ENCODE results near the gene SMC1B. TPM values are rescaled to one million over a fixed set of nuclear protein-coding genes. Genes with fewer than 3 reads are reported as not detected.

SMC1B gene
- total and polyA plus RNA-seq, 4 donors, result 0.02 to 0.05 TPM; not detected in 2

- H3K4me1 ChIP-seq (ENCODE audit: control insufficient read depth in 4 of 4, insufficient read depth in 4 of 4, low read length in 3 of 4), result peaks cover 5 to 24% (median 23%) of the 10 kb centered on the region in 4 donors
- no peak for TF ChIP-seq TAF1 (conservative IDR thresholded peaks at IDR 0.05)
- no peak for TF ChIP-seq MAX (IDR thresholded peaks at IDR 0.05)
- TF ChIP-seq FOXA1 (IDR thresholded peaks at IDR 0.05), result no peak
- TF ChIP-seq CTCF (IDR thresholded peaks at IDR 0.05; ENCODE audit: low read depth, low read length, missing input control), result no peak
- TF ChIP-seq ZBTB33 (IDR thresholded peaks at IDR 0.05), result no peak
- no peak for TF ChIP-seq HNF4A (conservative IDR thresholded peaks at IDR 0.05)
- TF ChIP-seq SP1 (IDR thresholded peaks at IDR 0.05), result no peak
- no peak for TF ChIP-seq NR2F2 (IDR thresholded peaks at IDR 0.05)
- TF ChIP-seq JUND (IDR thresholded peaks at IDR 0.05), result no peak
- no peak for TF ChIP-seq RXRA (IDR thresholded peaks at IDR 0.05)
- TF ChIP-seq YY1 (IDR thresholded peaks at IDR 0.05), result no peak
- TF ChIP-seq HNF4G (IDR thresholded peaks at IDR 0.05), result no peak
- TF ChIP-seq ATF3 (IDR thresholded peaks at IDR 0.05), result no peak
- TF ChIP-seq GABPA (IDR thresholded peaks at IDR 0.05 in 1 of 2, conservative IDR thresholded peaks at IDR 0.05 in 1 of 2), result no peak
- no peak for TF ChIP-seq RAD21 (IDR thresholded peaks at IDR 0.05)
- TF ChIP-seq REST (IDR thresholded peaks at IDR 0.05), result no peak
- no peaks in the 10 kb centered on the region for H3K27me3 ChIP-seq (ENCODE audit: control insufficient read depth in 4 of 4, insufficient read depth in 4 of 4, low read length in 3 of 4)
- H3K9me3 ChIP-seq (ENCODE audit: control insufficient read depth in 4 of 4, low read length in 3 of 4), result no peaks in the 10 kb centered on the region
- peaks cover 0 to 14% (median 4%) of the 10 kb centered on the region in 4 donors for H3K36me3 ChIP-seq (ENCODE audit: control insufficient read depth in 4 of 4, insufficient read depth in 3 of 4, low read depth in 1 of 4, low read length in 3 of 4)
- no peak overlapping the region for H3K4me3 ChIP-seq (ENCODE audit: low read depth in 1 of 3, low read length in 3 of 3)
- 83% methylated on average over 8 of the region's 8 CpGs for WGBS
- H3K27ac ChIP-seq (ENCODE audit: low read depth in 1 of 2, low read length in 2 of 2), result no peak overlapping the region
- DNase-seq (ENCODE audit: low spot score), result no peak
- no peak overlapping the region for H3K9ac ChIP-seq (ENCODE audit: low read depth in 1 of 2, low read length in 2 of 2)
Observed at GRCh38 chr22:45340323-45340722, 73.1 kb downstream of the SMC1B start.

GRCh38 chr22:45338795-45339194, 74.6 kb downstream of the SMC1B start:
- Histone ChIP-seq H3K9me3 (ENCODE audit: control insufficient read depth in 4 of 4, low read length in 3 of 4) (no peaks in the 10 kb centered on the region), H3K36me3 (ENCODE audit: control insufficient read depth in 4 of 4, insufficient read depth in 3 of 4, low read depth in 1 of 4, low read length in 3 of 4) (peaks cover 0 to 14% (median 4%) of the 10 kb centered on the region in 4 donors), H3K27ac (ENCODE audit: low read depth in 1 of 2, low read length in 2 of 2) (no peak overlapping the region), H3K4me1 (ENCODE audit: control insufficient read depth in 4 of 4, insufficient read depth in 4 of 4, low read length in 3 of 4) (peaks cover 7 to 36% (median 31%) of the 10 kb centered on the region in 4 donors), H3K4me3 (ENCODE audit: low read depth in 1 of 3, low read length in 3 of 3) (no peak overlapping the region), H3K9ac (ENCODE audit: low read depth in 1 of 2, low read length in 2 of 2) (no peak overlapping the region), H3K27me3 (ENCODE audit: control insufficient read depth in 4 of 4, insufficient read depth in 4 of 4, low read length in 3 of 4) (no peaks in the 10 kb centered on the region)
- TF ChIP-seq ATF3 (IDR thresholded peaks at IDR 0.05), result no peak
- no peak for TF ChIP-seq TAF1 (conservative IDR thresholded peaks at IDR 0.05)
- no peak for TF ChIP-seq JUND (IDR thresholded peaks at IDR 0.05)
- no peak for TF ChIP-seq FOXA2 (IDR thresholded peaks at IDR 0.05)
- no peak for TF ChIP-seq FOXA1 (IDR thresholded peaks at IDR 0.05)
- no peak for TF ChIP-seq SP1 (IDR thresholded peaks at IDR 0.05)
- TF ChIP-seq REST (IDR thresholded peaks at IDR 0.05), result no peak
- TF ChIP-seq MAX (IDR thresholded peaks at IDR 0.05), result no peak
- no peak for TF ChIP-seq EGR1 (IDR thresholded peaks at IDR 0.05; ENCODE audit: low read depth in 2 of 2)
- no peak for TF ChIP-seq ZBTB33 (IDR thresholded peaks at IDR 0.05)
- DNase-seq (ENCODE audit: low spot score), result no peak
- 95% methylated on average over 7 of the region's 7 CpGs for WGBS
